Measurements from ENCODE around the gene TTC21A. TPM values are rescaled to one million over a fixed set of nuclear protein-coding genes. Genes with fewer than 3 reads are reported as not detected.

TTC21A gene
- total and polyA plus RNA-seq, 2 experiments from 2014 or later, result 1.8 to 2.0 TPM

GRCh38 chr3:39137435-39137936 lies 30.0 kb downstream of the TTC21A start:
- no peaks in the 10 kb centered on the region for H3K36me3 ChIP-seq (ENCODE audit: insufficient read depth)
- no peaks in the 10 kb centered on the region for H3F3A ChIP-seq (replicated peaks; ENCODE audit: low read depth)
- H3K79me2 ChIP-seq (replicated peaks; ENCODE audit: insufficient read depth), result no peaks in the 10 kb centered on the region
- Mint-ChIP-seq H3K9me3 (no peaks in the 10 kb centered on the region), H3K36me3 (ENCODE audit: low read depth) (peaks cover 1% of the 10 kb centered on the region), H3K4me1 (peaks cover 4% of the 10 kb centered on the region; the same call in 2 of the 3 replicates), H3K27me3 (ENCODE audit: insufficient read depth, low read depth, poor library complexity) (peaks cover 4% of the 10 kb centered on the region), H3K4me3 (no peak overlapping the region), H3K27ac (no peak overlapping the region)
- no peaks in the 10 kb centered on the region for H3K4me1 ChIP-seq (ENCODE audit: insufficient read depth)
- DNase-seq (ENCODE audit: low spot score) (no peak), ATAC-seq (no peak)
- H2AFZ ChIP-seq, result no peak overlapping the region
- H3K27me3 ChIP-seq (ENCODE audit: insufficient read depth), result no peaks in the 10 kb centered on the region
- TF ChIP-seq ZNF331 (CRISPR knock-in tag; IDR thresholded peaks at IDR 0.05; ENCODE audit: low read depth), result no peak
- TF ChIP-seq, protein P1, sequence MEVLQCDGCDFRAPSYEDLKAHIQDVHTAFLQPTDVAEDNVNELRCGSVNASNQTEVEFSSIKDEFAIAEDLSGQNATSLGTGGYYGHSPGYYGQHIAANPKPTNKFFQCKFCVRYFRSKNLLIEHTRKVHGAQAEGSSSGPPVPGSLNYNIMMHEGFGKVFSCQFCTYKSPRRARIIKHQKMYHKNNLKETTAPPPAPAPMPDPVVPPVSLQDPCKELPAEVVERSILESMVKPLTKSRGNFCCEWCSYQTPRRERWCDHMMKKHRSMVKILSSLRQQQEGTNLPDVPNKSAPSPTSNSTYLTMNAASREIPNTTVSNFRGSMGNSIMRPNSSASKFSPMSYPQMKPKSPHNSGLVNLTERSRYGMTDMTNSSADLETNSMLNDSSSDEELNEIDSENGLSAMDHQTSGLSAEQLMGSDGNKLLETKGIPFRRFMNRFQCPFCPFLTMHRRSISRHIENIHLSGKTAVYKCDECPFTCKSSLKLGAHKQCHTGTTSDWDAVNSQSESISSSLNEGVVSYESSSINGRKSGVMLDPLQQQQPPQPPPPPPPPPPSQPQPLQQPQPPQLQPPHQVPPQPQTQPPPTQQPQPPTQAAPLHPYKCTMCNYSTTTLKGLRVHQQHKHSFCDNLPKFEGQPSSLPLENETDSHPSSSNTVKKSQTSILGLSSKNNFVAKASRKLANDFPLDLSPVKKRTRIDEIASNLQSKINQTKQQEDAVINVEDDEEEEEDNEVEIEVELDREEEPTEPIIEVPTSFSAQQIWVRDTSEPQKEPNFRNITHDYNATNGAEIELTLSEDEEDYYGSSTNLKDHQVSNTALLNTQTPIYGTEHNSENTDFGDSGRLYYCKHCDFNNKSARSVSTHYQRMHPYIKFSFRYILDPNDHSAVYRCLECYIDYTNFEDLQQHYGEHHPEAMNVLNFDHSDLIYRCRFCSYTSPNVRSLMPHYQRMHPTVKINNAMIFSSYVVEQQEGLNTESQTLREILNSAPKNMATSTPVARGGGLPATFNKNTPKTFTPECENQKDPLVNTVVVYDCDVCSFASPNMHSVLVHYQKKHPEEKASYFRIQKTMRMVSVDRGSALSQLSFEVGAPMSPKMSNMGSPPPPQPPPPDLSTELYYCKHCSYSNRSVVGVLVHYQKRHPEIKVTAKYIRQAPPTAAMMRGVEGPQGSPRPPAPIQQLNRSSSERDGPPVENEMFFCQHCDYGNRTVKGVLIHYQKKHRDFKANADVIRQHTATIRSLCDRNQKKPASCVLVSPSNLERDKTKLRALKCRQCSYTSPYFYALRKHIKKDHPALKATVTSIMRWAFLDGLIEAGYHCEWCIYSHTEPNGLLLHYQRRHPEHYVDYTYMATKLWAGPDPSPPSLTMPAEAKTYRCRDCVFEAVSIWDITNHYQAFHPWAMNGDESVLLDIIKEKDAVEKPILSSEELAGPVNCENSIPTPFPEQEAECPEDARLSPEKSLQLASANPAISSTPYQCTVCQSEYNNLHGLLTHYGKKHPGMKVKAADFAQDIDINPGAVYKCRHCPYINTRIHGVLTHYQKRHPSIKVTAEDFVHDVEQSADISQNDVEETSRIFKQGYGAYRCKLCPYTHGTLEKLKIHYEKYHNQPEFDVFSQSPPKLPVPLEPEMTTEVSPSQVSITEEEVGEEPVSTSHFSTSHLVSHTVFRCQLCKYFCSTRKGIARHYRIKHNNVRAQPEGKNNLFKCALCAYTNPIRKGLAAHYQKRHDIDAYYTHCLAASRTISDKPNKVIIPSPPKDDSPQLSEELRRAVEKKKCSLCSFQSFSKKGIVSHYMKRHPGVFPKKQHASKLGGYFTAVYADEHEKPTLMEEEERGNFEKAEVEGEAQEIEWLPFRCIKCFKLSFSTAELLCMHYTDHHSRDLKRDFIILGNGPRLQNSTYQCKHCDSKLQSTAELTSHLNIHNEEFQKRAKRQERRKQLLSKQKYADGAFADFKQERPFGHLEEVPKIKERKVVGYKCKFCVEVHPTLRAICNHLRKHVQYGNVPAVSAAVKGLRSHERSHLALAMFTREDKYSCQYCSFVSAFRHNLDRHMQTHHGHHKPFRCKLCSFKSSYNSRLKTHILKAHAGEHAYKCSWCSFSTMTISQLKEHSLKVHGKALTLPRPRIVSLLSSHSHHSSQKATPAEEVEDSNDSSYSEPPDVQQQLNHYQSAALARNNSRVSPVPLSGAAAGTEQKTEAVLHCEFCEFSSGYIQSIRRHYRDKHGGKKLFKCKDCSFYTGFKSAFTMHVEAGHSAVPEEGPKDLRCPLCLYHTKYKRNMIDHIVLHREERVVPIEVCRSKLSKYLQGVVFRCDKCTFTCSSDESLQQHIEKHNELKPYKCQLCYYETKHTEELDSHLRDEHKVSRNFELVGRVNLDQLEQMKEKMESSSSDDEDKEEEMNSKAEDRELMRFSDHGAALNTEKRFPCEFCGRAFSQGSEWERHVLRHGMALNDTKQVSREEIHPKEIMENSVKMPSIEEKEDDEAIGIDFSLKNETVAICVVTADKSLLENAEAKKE (CRISPR knock-in tag; IDR thresholded peaks at IDR 0.05), result no peak
- H4K20me1 ChIP-seq (replicated peaks; ENCODE audit: insufficient read depth), result no peaks in the 10 kb centered on the region; the same call in 1 of the 2 replicates
- H3K4me2 ChIP-seq, result no peak overlapping the region
- H3K27ac ChIP-seq (ENCODE audit: low read depth), result no peak overlapping the region
- H3K4me3 ChIP-seq, result no peak overlapping the region
- no peaks in the 10 kb centered on the region for H3K9me2 ChIP-seq (ENCODE audit: insufficient read depth)

- Histone ChIP-seq H2AFZ (no peak overlapping the region), H3K4me1 (ENCODE audit: insufficient read depth) (no peaks in the 10 kb centered on the region), H3K36me3 (ENCODE audit: insufficient read depth) (peaks cover 5% of the 10 kb centered on the region; the same call in 1 of the 2 replicates), H3K4me2 (no peak overlapping the region), H3K9me2 (ENCODE audit: insufficient read depth) (no peaks in the 10 kb centered on the region), H3K27ac (ENCODE audit: low read depth) (no peak overlapping the region), H3K27me3 (ENCODE audit: insufficient read depth) (no peaks in the 10 kb centered on the region), H4K20me1 (replicated peaks; ENCODE audit: insufficient read depth) (no peaks in the 10 kb centered on the region; the same call in 1 of the 2 replicates), H3K79me2 (replicated peaks; ENCODE audit: insufficient read depth) (no peaks in the 10 kb centered on the region), H3F3A (replicated peaks; ENCODE audit: low read depth) (no peaks in the 10 kb centered on the region), H3K4me3 (no peak overlapping the region)
- H3K36me3 Mint-ChIP-seq (ENCODE audit: low read depth), result peaks cover 8% of the 10 kb centered on the region
- H3K27ac Mint-ChIP-seq, result no peak overlapping the region
- no peak overlapping the region for H3K4me3 Mint-ChIP-seq
- DNase-seq (ENCODE audit: low spot score) (no peak), ATAC-seq (no peak)
- H3K4me1 Mint-ChIP-seq, result peaks cover 4% of the 10 kb centered on the region; the same call in 2 of the 3 replicates
- H3K27me3 Mint-ChIP-seq (ENCODE audit: insufficient read depth, low read depth, poor library complexity), result peaks cover 4% of the 10 kb centered on the region
- H3K9me3 Mint-ChIP-seq, result no peaks in the 10 kb centered on the region
- TF ChIP-seq, protein P2, sequence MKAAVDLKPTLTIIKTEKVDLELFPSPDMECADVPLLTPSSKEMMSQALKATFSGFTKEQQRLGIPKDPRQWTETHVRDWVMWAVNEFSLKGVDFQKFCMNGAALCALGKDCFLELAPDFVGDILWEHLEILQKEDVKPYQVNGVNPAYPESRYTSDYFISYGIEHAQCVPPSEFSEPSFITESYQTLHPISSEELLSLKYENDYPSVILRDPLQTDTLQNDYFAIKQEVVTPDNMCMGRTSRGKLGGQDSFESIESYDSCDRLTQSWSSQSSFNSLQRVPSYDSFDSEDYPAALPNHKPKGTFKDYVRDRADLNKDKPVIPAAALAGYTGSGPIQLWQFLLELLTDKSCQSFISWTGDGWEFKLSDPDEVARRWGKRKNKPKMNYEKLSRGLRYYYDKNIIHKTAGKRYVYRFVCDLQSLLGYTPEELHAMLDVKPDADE (IDR thresholded peaks at IDR 0.05), result no peak
- TF ChIP-seq JUNB (IDR thresholded peaks at IDR 0.05; ENCODE audit: unreplicated experiment), result no peak
- no peak for TF ChIP-seq CREB1 (CRISPR knock-in tag; IDR thresholded peaks at IDR 0.05; ENCODE audit: low read depth)
- TF ChIP-seq EZH2 (IDR thresholded peaks at IDR 0.05; ENCODE audit: low read depth, unreplicated experiment), result no peak
- no peak for TF ChIP-seq EZH2phosphoT487 (IDR thresholded peaks at IDR 0.05; ENCODE audit: unreplicated experiment)
- no peak for TF ChIP-seq POLR2AphosphoS5 (IDR thresholded peaks at IDR 0.05; ENCODE audit: low read depth)
- TF ChIP-seq, protein P3, sequence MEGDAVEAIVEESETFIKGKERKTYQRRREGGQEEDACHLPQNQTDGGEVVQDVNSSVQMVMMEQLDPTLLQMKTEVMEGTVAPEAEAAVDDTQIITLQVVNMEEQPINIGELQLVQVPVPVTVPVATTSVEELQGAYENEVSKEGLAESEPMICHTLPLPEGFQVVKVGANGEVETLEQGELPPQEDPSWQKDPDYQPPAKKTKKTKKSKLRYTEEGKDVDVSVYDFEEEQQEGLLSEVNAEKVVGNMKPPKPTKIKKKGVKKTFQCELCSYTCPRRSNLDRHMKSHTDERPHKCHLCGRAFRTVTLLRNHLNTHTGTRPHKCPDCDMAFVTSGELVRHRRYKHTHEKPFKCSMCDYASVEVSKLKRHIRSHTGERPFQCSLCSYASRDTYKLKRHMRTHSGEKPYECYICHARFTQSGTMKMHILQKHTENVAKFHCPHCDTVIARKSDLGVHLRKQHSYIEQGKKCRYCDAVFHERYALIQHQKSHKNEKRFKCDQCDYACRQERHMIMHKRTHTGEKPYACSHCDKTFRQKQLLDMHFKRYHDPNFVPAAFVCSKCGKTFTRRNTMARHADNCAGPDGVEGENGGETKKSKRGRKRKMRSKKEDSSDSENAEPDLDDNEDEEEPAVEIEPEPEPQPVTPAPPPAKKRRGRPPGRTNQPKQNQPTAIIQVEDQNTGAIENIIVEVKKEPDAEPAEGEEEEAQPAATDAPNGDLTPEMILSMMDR (conservative IDR thresholded peaks at IDR 0.05; ENCODE audit: low read depth in 2 of 2), result no peak
- TF ChIP-seq ZNF331 (CRISPR knock-in tag; IDR thresholded peaks at IDR 0.05; ENCODE audit: low read depth), result no peak
These were observed 30.7 kb downstream of the TTC21A start for GRCh38 chr3:39137991-39138803.

Data from GM23338 (cell line).